Measurements from ENCODE around the gene VSTM1.

Gene VSTM1

GRCh38 chr19:54084410-54084809 is 20.7 kb upstream of the VSTM1 start:
- no peaks in the 10 kb centered on the region for H3K36me3 ChIP-seq
- TF ChIP-seq CTCF (IDR thresholded peaks at IDR 0.05): no peak
- H3K27ac ChIP-seq: no peak overlapping the region
- no peaks in the 10 kb centered on the region for H3K27me3 ChIP-seq
- H3K4me1 ChIP-seq (ENCODE audit: control insufficient read depth in 1 of 2, insufficient read depth in 1 of 2, low read depth in 1 of 2, low read length in 1 of 2): peaks cover 12 to 16% of the 10 kb centered on the region in 2 experiments
- no peak overlapping the region for H3K4me3 ChIP-seq (ENCODE audit: low read depth in 1 of 2, low read length in 1 of 2)
- H3K9me3 ChIP-seq: no peaks in the 10 kb centered on the region

GRCh38 chr19:54081032-54081431 is 17.3 kb upstream of the VSTM1 start, which contains the start of gene TARM1:
TARM1 (minus strand) TSS chr19:54081365; CDS start chr19:54081340, 25 bp downstream.
- no peaks in the 10 kb centered on the region for H3K9me3 ChIP-seq
- H3K4me1 ChIP-seq (ENCODE audit: control insufficient read depth in 1 of 2, insufficient read depth in 1 of 2, low read depth in 1 of 2, low read length in 1 of 2): peaks cover 36 to 44% of the 10 kb centered on the region in 2 experiments
- peak within 1 kb of the TSS; percentile 5 to 42 for H3K4me3 ChIP-seq (ENCODE audit: low read depth in 1 of 2, low read length in 1 of 2)
- peak within 1 kb of the TSS; percentile 74 for H3K27ac ChIP-seq
- H3K36me3 ChIP-seq: no peaks in the 10 kb centered on the region
- TF ChIP-seq CTCF (IDR thresholded peaks at IDR 0.05): no peak
- H3K27me3 ChIP-seq: no peaks in the 10 kb centered on the region

DNA sequence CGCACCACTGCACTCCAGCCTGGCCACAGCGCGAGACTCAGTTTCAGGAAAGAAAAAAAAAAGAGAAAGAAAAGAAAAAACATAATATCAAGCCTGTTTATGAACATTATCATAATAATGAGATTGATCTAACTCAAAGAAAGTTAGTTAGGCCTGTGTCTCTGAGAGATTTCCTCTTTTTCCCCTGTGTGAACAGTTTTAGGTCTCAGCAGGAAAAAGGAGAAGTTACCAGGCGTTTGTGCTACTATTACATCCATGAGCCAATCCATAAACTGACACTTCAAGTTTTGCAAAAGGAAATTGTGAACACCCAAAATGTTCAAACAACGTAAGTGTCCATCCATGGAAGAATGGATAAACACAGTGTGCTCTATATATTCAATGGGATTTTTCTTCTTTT is 13.6 kb upstream of the VSTM1 start:
- Histone ChIP-seq H3K36me3 (no peaks in the 10 kb centered on the region), H3K27ac (peak overlapping the region; percentile 83), H3K27me3 (no peaks in the 10 kb centered on the region), H3K4me3 (ENCODE audit: low read depth in 1 of 2, low read length in 1 of 2) (peak overlapping the region; percentile 6 to 21), H3K4me1 (ENCODE audit: control insufficient read depth in 1 of 2, insufficient read depth in 1 of 2, low read depth in 1 of 2, low read length in 1 of 2) (peaks cover 42 to 49% of the 10 kb centered on the region in 2 experiments), H3K9me3 (no peaks in the 10 kb centered on the region)
- TF ChIP-seq CTCF (IDR thresholded peaks at IDR 0.05): no peak

DNA sequence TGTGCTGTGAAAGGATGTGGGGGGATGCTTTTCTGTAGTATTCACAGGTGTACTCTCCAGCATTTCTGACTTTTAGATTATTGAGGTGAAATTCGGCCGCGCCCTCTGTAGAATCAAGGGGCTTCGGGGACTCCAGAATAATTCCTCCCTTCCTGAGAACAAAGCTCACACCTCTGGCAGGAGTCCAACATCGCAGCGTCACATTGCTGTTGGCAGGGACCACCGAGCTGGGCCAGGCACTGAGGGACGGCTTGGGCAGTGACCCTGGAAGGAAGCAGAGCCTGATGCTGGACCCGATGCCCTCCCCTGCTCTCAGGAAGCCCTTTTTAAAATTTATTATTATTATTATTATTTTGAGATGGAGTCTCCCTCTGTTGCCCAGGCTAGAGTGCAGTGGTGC is 11.2 kb upstream of the VSTM1 start:
- Histone ChIP-seq H3K27ac (no peak overlapping the region), H3K36me3 (no peaks in the 10 kb centered on the region), H3K4me1 (ENCODE audit: control insufficient read depth in 1 of 2, insufficient read depth in 1 of 2, low read depth in 1 of 2, low read length in 1 of 2) (peaks cover 30 to 33% of the 10 kb centered on the region in 2 experiments), H3K27me3 (no peaks in the 10 kb centered on the region), H3K9me3 (no peaks in the 10 kb centered on the region), H3K4me3 (ENCODE audit: low read depth in 1 of 2, low read length in 1 of 2) (no peak overlapping the region)
- TF ChIP-seq CTCF (IDR thresholded peaks at IDR 0.05): no peak

- H3K9me3 ChIP-seq: no peaks in the 10 kb centered on the region
- H3K36me3 ChIP-seq: peaks cover 7% of the 10 kb centered on the region
- H3K4me1 ChIP-seq (ENCODE audit: control insufficient read depth in 1 of 2, insufficient read depth in 1 of 2, low read depth in 1 of 2, low read length in 1 of 2): peaks cover 30 to 32% of the 10 kb centered on the region in 2 experiments
- H3K27ac ChIP-seq: no peak overlapping the region
- H3K4me3 ChIP-seq (ENCODE audit: low read depth in 1 of 2, low read length in 1 of 2): no peak overlapping the region
- no peaks in the 10 kb centered on the region for H3K27me3 ChIP-seq
- TF ChIP-seq CTCF (IDR thresholded peaks at IDR 0.05): no peak
Observed at GRCh38 chr19:54073829-54074228, 10.1 kb upstream of the VSTM1 start.

DNA sequence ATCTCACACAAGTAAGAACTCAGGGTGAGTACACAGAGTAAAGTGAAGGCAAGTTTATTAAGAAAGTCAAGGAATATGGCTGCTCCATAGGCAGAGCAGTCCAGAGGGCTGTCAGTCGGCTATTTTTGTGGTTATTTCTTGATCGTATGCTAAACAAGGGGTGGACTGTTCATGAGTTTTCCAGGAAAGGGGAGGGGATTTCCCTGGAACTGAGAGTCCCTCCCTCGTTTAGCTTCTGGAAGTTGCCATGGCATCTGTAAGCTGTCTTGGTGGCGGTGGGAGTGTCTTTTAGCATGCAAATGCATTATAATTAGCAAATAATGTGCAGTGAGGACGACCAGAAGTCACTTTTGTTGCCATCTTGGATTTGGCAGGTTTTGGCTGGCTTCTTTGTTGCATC is 5.8 kb upstream of the VSTM1 start:
- Histone ChIP-seq H3K4me3 (ENCODE audit: low read depth in 1 of 2, low read length in 1 of 2) (no peak overlapping the region), H3K27ac (peak overlapping the region; percentile 1), H3K36me3 (peaks cover 11% of the 10 kb centered on the region), H3K9me3 (no peaks in the 10 kb centered on the region), H3K27me3 (no peaks in the 10 kb centered on the region), H3K4me1 (ENCODE audit: control insufficient read depth in 1 of 2, insufficient read depth in 1 of 2, low read depth in 1 of 2, low read length in 1 of 2) (peaks cover under 1 to 4% of the 10 kb centered on the region in 2 experiments)
- no peak for TF ChIP-seq CTCF (IDR thresholded peaks at IDR 0.05)
